HG03469 (cell line): ENCODE results near the gene ZNF385B.

Source experiments
- ATAC-seq: cut with Tn5 transposase; IDR thresholded peaks from one replicate; pipeline ENCODE4 v1.9.1; 2021; ENCODE audit warnings: mild to moderate bottlenecking, moderate library complexity, moderate number of reproducible peaks; ENCODE audit not compliant: unreplicated experiment

ZNF385B gene

GRCh38 chr2:179856205-179856604, 5.2 kb downstream of the ZNF385B start:
- ATAC-seq = no peak

GRCh38 chr2:179855673-179856072, 5.7 kb downstream of the ZNF385B start:
- no peak for ATAC-seq

GRCh38 chr2:179854891-179855290, 6.5 kb downstream of the ZNF385B start:
- no peak for ATAC-seq

GRCh38 chr2:179853108-179853507, 8.3 kb downstream of the ZNF385B start:
- ATAC-seq = no peak

GRCh38 chr2:179850188-179850587, 11.2 kb downstream of the ZNF385B start:
- ATAC-seq = no peak

- no peak for ATAC-seq
These were observed 11.7 kb downstream of the ZNF385B start for GRCh38 chr2:179849719-179850118.

GRCh38 chr2:179843541-179843940, 17.9 kb downstream of the ZNF385B start:
- no peak for ATAC-seq

- ATAC-seq = no peak
These were observed 18.8 kb downstream of the ZNF385B start for GRCh38 chr2:179842498-179843153.

- no peak for ATAC-seq
These were observed 20.6 kb downstream of the ZNF385B start for GRCh38 chr2:179840840-179841239.

- no peak for ATAC-seq
These were observed 24.0 kb downstream of the ZNF385B start for GRCh38 chr2:179837408-179837807.

- ATAC-seq = no peak
These were observed 31.2 kb downstream of the ZNF385B start for GRCh38 chr2:179830043-179830787.

- ATAC-seq = no peak
These were observed 35.1 kb downstream of the ZNF385B start for GRCh38 chr2:179826297-179826696.

- no peak for ATAC-seq
These were observed 35.9 kb downstream of the ZNF385B start for GRCh38 chr2:179825494-179825893.

- ATAC-seq = no peak
These were observed 36.5 kb downstream of the ZNF385B start for GRCh38 chr2:179824961-179825360.

- ATAC-seq = no peak
These were observed 38.9 kb downstream of the ZNF385B start for GRCh38 chr2:179822540-179822939.

GRCh38 chr2:179818546-179818945, 42.9 kb downstream of the ZNF385B start:
- no peak for ATAC-seq

GRCh38 chr2:179817181-179817841, 44.1 kb downstream of the ZNF385B start:
- no peak for ATAC-seq

GRCh38 chr2:179814050-179814449, 47.4 kb downstream of the ZNF385B start:
- ATAC-seq = no peak

GRCh38 chr2:179812501-179812900, 48.9 kb downstream of the ZNF385B start:
- no peak for ATAC-seq

GRCh38 chr2:179811042-179811441, 50.4 kb downstream of the ZNF385B start:
- ATAC-seq = no peak

GRCh38 chr2:179809606-179810005, 51.8 kb downstream of the ZNF385B start:
- ATAC-seq = no peak

GRCh38 chr2:179805001-179805400, 56.4 kb downstream of the ZNF385B start:
- ATAC-seq = no peak
